HG03571 (cell line): ENCODE data around the gene TRAF7.

ENCODE experiments used
- ATAC-seq: cut with Tn5 transposase; IDR thresholded peaks from one replicate; pipeline ENCODE4 v1.9.1; 2021; ENCODE audit not compliant: unreplicated experiment

TRAF7 gene

GRCh38 chr16:2212362-2213324 is 57.1 kb downstream of the TRAF7 start:
- ATAC-seq = no peak

- ATAC-seq = no peak
Measured at GRCh38 chr16:2213817-2214718, 58.5 kb downstream of the TRAF7 start.

GRCh38 chr16:2214719-2214968 is 59.1 kb downstream of the TRAF7 start, which contains the start of gene PGP:
PGP (minus strand) TSS chr16:2214840; CDS start chr16:2214777, 63 bp downstream.
- ATAC-seq = peak; percentile 74

- no peak for ATAC-seq
Measured at GRCh38 chr16:2216330-2216729, 60.7 kb downstream of the TRAF7 start.

- ATAC-seq = peak; percentile 88
Measured at GRCh38 chr16:2223221-2223941, 67.8 kb downstream of the TRAF7 start, which contains the start of gene E4F1. E4F1 (plus strand) TSS chr16:2223591; CDS start chr16:2223614, 23 bp downstream.

- peak; percentile 15 for ATAC-seq
Measured at GRCh38 chr16:2223942-2224486, 68.4 kb downstream of the TRAF7 start.

- no peak for ATAC-seq
Measured at GRCh38 chr16:2226245-2226793, 70.7 kb downstream of the TRAF7 start.

GRCh38 chr16:2226918-2227317 is 71.3 kb downstream of the TRAF7 start:
- no peak for ATAC-seq
